Calu3 (cell line): ENCODE data around the gene RNF130. TPM values are rescaled to one million over a fixed set of nuclear protein-coding genes. Genes with fewer than 3 reads are reported as not detected.
A peak's percentile ranks its signal among the peaks of the same experiment; 100 is the strongest.

ENCODE experiments used
- BruUV-seq: library from RNA; stranded (reverse); fragments of 400-500 nt; replicated peaks from 2 replicates; lab custom pipeline; 2021; lab: Mats Ljungman, UMichigan
- CTCF ChIA-PET: fragments of 300-600 bp; sonication (Branson Sonifier 250); formaldehyde crosslinking; loops from one replicate; lab custom pipeline; 2022; ENCODE audit warnings: antibody characterized with exemption; lab: Charles Lee
- DNase-seq: peaks from one replicate; pipeline ENCODE4 v3.0.0; 2022
- H3K27ac Mint-ChIP-seq: one replicate; pipeline ENCODE4 v1.8.0; 2022; ENCODE audit warnings: mixed read lengths; ENCODE audit not compliant: unreplicated experiment
- H3K27me3 Mint-ChIP-seq: one replicate; pipeline ENCODE4 v1.8.0; 2022; ENCODE audit warnings: mixed read lengths; ENCODE audit not compliant: unreplicated experiment
- H3K36me3 Mint-ChIP-seq: one replicate; pipeline ENCODE4 v1.8.0; 2022; ENCODE audit warnings: mild to moderate bottlenecking, moderate library complexity, mixed read lengths; ENCODE audit not compliant: insufficient read depth, unreplicated experiment
- H3K4me1 Mint-ChIP-seq: one replicate; pipeline ENCODE4 v1.8.0; 2022; ENCODE audit warnings: mild to moderate bottlenecking, low read depth, mixed read lengths; ENCODE audit not compliant: unreplicated experiment
- H3K4me3 Mint-ChIP-seq: one replicate; pipeline ENCODE4 v1.8.0; 2022; ENCODE audit warnings: mild to moderate bottlenecking, low read depth, moderate library complexity, mixed read lengths; ENCODE audit not compliant: unreplicated experiment
- H3K9me3 Mint-ChIP-seq: one replicate; pipeline ENCODE4 v1.8.0; 2022; ENCODE audit warnings: low read depth, mixed read lengths; ENCODE audit not compliant: unreplicated experiment
- intact Hi-C: fragments of 100-400 bp; cut with micrococcal nuclease; formaldehyde crosslinking; loops from one replicate; pipeline ENCODE4 v1.10.0; 2022; ENCODE audit not compliant: unreplicated experiment
- total RNA-seq: library from RNA; stranded (reverse); gene quantifications from 2 replicates; pipeline ENCODE4 v1.2.3, GENCODE V29; 2022
- TF ChIP-seq, protein P1 (sequence below): fragments of 200-600 bp; IDR thresholded peaks from one replicate; pipeline ENCODE4 v1.8.0; 2022; ENCODE audit warnings: antibody characterized with exemption; ENCODE audit not compliant: unreplicated experiment

Gene RNF130
- total RNA-seq, 1 experiment from 2014 or later, result 34.0 TPM

DNA sequence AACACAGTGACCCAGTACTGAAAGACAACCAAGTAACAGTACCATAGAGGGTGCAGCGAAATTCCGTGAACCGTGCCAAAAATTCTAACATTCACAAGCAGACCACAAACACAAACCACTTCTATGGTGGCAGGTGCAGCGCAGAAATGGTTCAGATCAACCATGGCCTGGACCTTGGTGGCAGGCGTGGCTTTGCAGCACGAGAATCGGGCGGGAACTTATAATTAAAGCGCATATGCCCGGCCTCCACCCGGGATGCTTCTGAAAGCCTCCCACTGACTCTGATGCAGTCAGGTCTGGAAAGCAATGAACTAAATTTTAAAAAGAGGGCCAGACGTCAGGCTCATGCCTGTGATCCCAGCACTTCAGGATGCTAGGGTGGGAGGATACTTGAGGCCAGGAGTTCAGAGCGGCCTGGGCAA, 95.8 kb downstream of the RNF130 start:
- no TSS peak for BruUV-seq
- H3K4me1 Mint-ChIP-seq, result no peaks in the 10 kb centered on the region
- no peaks in the 10 kb centered on the region for H3K36me3 Mint-ChIP-seq
- no peak for DNase-seq
- intact Hi-C loops, result no loop called here
- no peak overlapping the region for H3K4me3 Mint-ChIP-seq
- CTCF ChIA-PET, result no interaction called here
- no peaks in the 10 kb centered on the region for H3K9me3 Mint-ChIP-seq
- H3K27ac Mint-ChIP-seq, result no peak overlapping the region
- TF ChIP-seq, protein P1, sequence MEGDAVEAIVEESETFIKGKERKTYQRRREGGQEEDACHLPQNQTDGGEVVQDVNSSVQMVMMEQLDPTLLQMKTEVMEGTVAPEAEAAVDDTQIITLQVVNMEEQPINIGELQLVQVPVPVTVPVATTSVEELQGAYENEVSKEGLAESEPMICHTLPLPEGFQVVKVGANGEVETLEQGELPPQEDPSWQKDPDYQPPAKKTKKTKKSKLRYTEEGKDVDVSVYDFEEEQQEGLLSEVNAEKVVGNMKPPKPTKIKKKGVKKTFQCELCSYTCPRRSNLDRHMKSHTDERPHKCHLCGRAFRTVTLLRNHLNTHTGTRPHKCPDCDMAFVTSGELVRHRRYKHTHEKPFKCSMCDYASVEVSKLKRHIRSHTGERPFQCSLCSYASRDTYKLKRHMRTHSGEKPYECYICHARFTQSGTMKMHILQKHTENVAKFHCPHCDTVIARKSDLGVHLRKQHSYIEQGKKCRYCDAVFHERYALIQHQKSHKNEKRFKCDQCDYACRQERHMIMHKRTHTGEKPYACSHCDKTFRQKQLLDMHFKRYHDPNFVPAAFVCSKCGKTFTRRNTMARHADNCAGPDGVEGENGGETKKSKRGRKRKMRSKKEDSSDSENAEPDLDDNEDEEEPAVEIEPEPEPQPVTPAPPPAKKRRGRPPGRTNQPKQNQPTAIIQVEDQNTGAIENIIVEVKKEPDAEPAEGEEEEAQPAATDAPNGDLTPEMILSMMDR, result no peak
- H3K27me3 Mint-ChIP-seq, result no peaks in the 10 kb centered on the region

DNA sequence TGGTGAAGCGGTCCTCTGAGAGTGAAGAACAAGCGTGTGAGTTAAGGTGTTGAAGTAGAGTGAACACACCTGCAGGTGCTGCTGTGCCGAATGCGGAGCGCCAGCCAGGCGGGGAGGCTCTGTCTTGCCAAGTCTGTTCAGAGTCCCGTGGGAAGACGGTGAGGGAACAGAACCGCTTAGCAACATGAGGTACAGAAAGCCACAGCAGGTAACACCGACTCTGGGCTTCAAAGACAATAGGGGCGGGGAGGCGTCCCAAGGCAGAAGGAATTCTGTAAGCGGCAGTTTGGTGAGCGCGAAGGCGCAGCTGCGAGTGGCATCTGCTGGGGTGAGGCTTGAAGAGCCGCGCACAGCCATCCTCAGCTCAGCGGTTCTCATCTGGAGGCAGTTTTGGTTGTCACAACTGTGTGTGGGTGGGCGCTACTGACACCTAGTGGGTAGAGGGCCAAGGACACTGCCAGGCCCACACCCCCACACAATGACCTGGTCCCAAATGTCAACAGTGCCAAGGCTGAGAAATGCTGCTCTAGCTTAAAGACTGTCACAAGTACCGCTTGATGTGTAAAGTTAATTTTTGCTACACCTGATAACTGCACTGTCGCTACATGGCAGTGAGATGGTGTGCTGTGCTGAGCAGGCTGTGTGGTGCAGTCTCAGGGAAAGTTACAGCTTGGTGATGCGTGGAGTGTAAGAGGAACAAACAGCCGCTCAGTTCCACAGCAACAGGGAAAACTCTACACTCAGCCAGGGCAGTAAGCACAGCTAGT, 96.4 kb downstream of the RNF130 start:
- DNase-seq, result peak; percentile 64
- no peaks in the 10 kb centered on the region for H3K36me3 Mint-ChIP-seq
- no peak overlapping the region for H3K27ac Mint-ChIP-seq
- intact Hi-C loops, result no loop called here
- no peaks in the 10 kb centered on the region for H3K4me1 Mint-ChIP-seq
- H3K9me3 Mint-ChIP-seq, result no peaks in the 10 kb centered on the region
- TF ChIP-seq, protein P1, result peak; percentile 33
- BruUV-seq, result no TSS peak
- no peaks in the 10 kb centered on the region for H3K27me3 Mint-ChIP-seq
- no peak overlapping the region for H3K4me3 Mint-ChIP-seq
- CTCF ChIA-PET, result interaction anchor here (0.6 to 0.8 kb wide), 3 partner anchors 38 to 375 kb away, joined by 3 to 4 read pairs (median 3); no protein-coding TSS in a partner anchor

DNA sequence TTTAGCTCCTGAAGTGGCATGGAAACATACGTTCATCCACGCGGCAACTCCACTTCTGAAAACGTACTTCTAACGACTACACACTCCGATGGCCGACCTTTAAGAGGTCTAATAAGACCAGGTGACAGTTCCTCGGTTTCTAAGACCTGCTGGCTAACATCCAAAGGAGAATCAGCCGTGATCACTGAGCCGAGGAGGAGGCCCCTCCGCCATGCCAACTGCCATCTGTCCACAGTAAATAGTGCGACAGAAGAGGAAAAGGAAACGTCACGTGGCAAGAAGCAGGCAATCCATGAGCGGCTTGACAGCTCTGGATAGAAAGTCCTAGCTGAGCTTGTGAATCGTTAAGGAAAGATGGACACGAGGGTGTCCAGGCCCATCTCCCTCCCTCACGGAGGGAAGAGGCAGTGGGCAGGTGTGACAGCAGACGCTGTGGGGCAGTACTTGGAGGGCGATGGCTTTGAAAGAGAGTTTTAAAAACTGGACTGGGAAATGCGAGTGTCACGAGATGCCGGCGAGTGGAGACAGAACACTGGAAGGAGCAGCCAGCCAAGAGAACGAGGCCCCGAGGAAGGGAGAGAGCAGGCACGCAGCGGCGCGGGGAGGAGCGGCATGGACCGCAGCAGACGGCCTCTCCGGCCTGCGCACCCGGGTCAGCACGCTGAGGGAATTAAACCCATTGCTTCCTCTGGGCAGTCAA, 97.2 kb downstream of the RNF130 start:
- intact Hi-C loops, result no loop called here
- BruUV-seq, result no TSS peak
- TF ChIP-seq, protein P1, result no peak
- Mint-ChIP-seq H3K4me1 (no peaks in the 10 kb centered on the region), H3K36me3 (no peaks in the 10 kb centered on the region), H3K9me3 (no peaks in the 10 kb centered on the region), H3K4me3 (no peak overlapping the region), H3K27ac (no peak overlapping the region), H3K27me3 (no peaks in the 10 kb centered on the region)
- CTCF ChIA-PET, result interaction anchor here (0.6 to 0.8 kb wide), 3 partner anchors 39 to 376 kb away, joined by 3 to 4 read pairs (median 3); no protein-coding TSS in a partner anchor
- DNase-seq, result no peak

DNA sequence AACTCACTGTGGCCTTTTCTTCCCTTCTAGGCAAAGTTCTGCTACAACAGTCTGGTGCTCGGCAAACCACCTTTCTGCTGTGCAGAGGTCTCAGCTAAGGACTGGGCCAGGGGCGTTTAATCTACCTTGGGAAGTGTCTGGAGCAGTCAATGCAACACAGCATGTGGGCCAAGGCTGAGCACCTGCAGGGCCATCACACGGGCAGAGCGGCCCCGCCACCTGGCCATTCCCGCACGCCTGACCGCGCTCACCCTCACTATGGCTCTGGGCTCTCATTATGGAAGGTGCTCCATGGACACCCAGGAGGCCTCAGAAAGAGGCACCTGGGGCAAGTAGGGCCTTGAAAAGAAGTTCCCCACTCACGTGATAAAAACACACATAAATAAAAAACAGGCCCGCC, 98.2 kb downstream of the RNF130 start:
- Mint-ChIP-seq H3K9me3 (no peaks in the 10 kb centered on the region), H3K4me1 (no peaks in the 10 kb centered on the region), H3K36me3 (no peaks in the 10 kb centered on the region), H3K27ac (no peak overlapping the region), H3K4me3 (no peak overlapping the region), H3K27me3 (no peaks in the 10 kb centered on the region)
- CTCF ChIA-PET, result no interaction called here
- TF ChIP-seq, protein P1, result no peak
- no TSS peak for BruUV-seq
- intact Hi-C loops, result no loop called here
- no peak for DNase-seq
